ENCODE results near the gene ZNF423. TPM values are rescaled to one million over a fixed set of nuclear protein-coding genes. Genes with fewer than 3 reads are reported as not detected.
A peak's percentile ranks its signal among the peaks of the same experiment; 100 is the strongest.
"Not testable (repeated sequence)": the region's sequence is repeated elsewhere in the genome, so short reads cannot be mapped to it uniquely, and the experiment has no call there.

The ZNF423 gene
- total RNA-seq, 2 donors from 2014 or later = 12.3 to 29.3 TPM

GRCh38 chr16:49875806-49876715 lies 20.1 kb upstream of the ZNF423 start:
- no peak for DNase-seq (ENCODE audit: low spot score)
- intact Hi-C loops (cut with DNase I) = no loop called here

- intact Hi-C loops (cut with DNase I) = no loop called here
- DNase-seq (ENCODE audit: low spot score) = no peak
Observed at GRCh38 chr16:49874613-49875237, 18.8 kb upstream of the ZNF423 start.

- not testable (repeated sequence) for DNase-seq (ENCODE audit: low spot score)
- intact Hi-C loops (cut with DNase I) = loop anchor here in 1 of 2 donors (1.0 kb wide), 1 partner anchor 25 kb away; no protein-coding TSS in a partner anchor
Observed at GRCh38 chr16:49871824-49872223, 15.9 kb upstream of the ZNF423 start.

- DNase-seq (ENCODE audit: low spot score) = no peak
- intact Hi-C loops (cut with DNase I) = loop anchor here in 1 of 2 donors (10.0 kb wide), 1 partner anchor 455 kb away; no protein-coding TSS in a partner anchor
Observed at GRCh38 chr16:49869731-49870130, 13.8 kb upstream of the ZNF423 start.

- DNase-seq (ENCODE audit: low spot score) = no peak
- intact Hi-C loops (cut with DNase I) = loop anchor here in 1 of 2 donors (10.0 kb wide), 1 partner anchor 453 kb away; no protein-coding TSS in a partner anchor
Observed at GRCh38 chr16:49867796-49868668, 12.1 kb upstream of the ZNF423 start.

GRCh38 chr16:49867234-49867633 lies 11.3 kb upstream of the ZNF423 start:
- intact Hi-C loops (cut with DNase I) = loop anchor here in 1 of 2 donors (10.0 kb wide), 1 partner anchor 452 kb away; no protein-coding TSS in a partner anchor
- no peak for DNase-seq (ENCODE audit: low spot score)

- intact Hi-C loops (cut with DNase I) = loop anchor here in 1 of 2 donors (10.0 kb wide), 1 partner anchor 452 kb away; no protein-coding TSS in a partner anchor
- DNase-seq (ENCODE audit: low spot score) = no peak
Observed at GRCh38 chr16:49866595-49867071, 10.7 kb upstream of the ZNF423 start.

GRCh38 chr16:49862694-49863093 lies 6.8 kb upstream of the ZNF423 start:
- intact Hi-C loops (cut with DNase I) = loop anchor here in 1 of 2 donors (10.0 kb wide), 1 partner anchor 448 kb away; no protein-coding TSS in a partner anchor

GRCh38 chr16:49861299-49861698 lies 5.4 kb upstream of the ZNF423 start:
- intact Hi-C loops (cut with DNase I) = loop anchor here in 1 of 2 donors (10.0 kb wide), 1 partner anchor 446 kb away; no protein-coding TSS in a partner anchor
- no peak for DNase-seq (ENCODE audit: low spot score)

More at GRCh38 chr16:49862694-49863093, 6.8 kb upstream of the ZNF423 start:
- DNase-seq (ENCODE audit: low spot score) = no peak

- intact Hi-C loops (cut with DNase I) = loop anchor here in 1 of 2 donors (10.0 kb wide), 1 partner anchor 446 kb away; no protein-coding TSS in a partner anchor
- DNase-seq (ENCODE audit: low spot score) = no peak
Observed at GRCh38 chr16:49860593-49860992, 4.7 kb upstream of the ZNF423 start.

GRCh38 chr16:49859125-49859811 lies 3.4 kb upstream of the ZNF423 start:
- intact Hi-C loops (cut with DNase I) = loop anchor here (5.0 to 10.0 kb wide), 4 partner anchors 157 to 367 kb away; no protein-coding TSS in a partner anchor
- DNase-seq (ENCODE audit: low spot score) = peak; percentile 90

GRCh38 chr16:49858200-49859124 lies 2.5 kb upstream of the ZNF423 start:
- DNase-seq (ENCODE audit: low spot score) = peak; percentile 91
- intact Hi-C loops (cut with DNase I) = loop anchor here (5.0 to 10.0 kb wide), 4 partner anchors 156 to 366 kb away; no protein-coding TSS in a partner anchor

GRCh38 chr16:49857423-49858181 lies 1.7 kb upstream of the ZNF423 start:
- no peak for DNase-seq (ENCODE audit: low spot score)
- intact Hi-C loops (cut with DNase I) = loop anchor here (5.0 to 10.0 kb wide), 4 partner anchors 155 to 365 kb away; no protein-coding TSS in a partner anchor

GRCh38 chr16:49856672-49857330 lies 889 bp upstream of the ZNF423 start:
- DNase-seq (ENCODE audit: low spot score) = peak; percentile 92
- intact Hi-C loops (cut with DNase I) = loop anchor here (5.0 to 10.0 kb wide), 4 partner anchors 154 to 364 kb away; no protein-coding TSS in a partner anchor

- peak; percentile 95 for DNase-seq (ENCODE audit: low spot score)
- intact Hi-C loops (cut with DNase I) = loop anchor here (5.0 to 10.0 kb wide), 4 partner anchors 153 to 363 kb away; no protein-coding TSS in a partner anchor
Observed at GRCh38 chr16:49855280-49855821, 561 bp downstream of the ZNF423 start.

Data from posterior vena cava (tissue), 2 donors.